ENCODE data around the gene ASTE1. TPM values are rescaled to one million over a fixed set of nuclear protein-coding genes. Genes with fewer than 3 reads are reported as not detected.

Gene ASTE1
- total RNA-seq, 1 donor from 2014 or later, result 4.0 TPM

GRCh38 chr3:130991126-130991525 lies 35.5 kb downstream of the ASTE1 start:
- no peak for DNase-seq
- Histone ChIP-seq H3K9me3 (replicated peaks) (no peaks in the 10 kb centered on the region), H3K4me1 (no peaks in the 10 kb centered on the region), H3K27me3 (ENCODE audit: low read depth) (no peaks in the 10 kb centered on the region), H3K4me3 (no peak overlapping the region), H3K27ac (replicated peaks) (no peak overlapping the region), H3K36me3 (peaks cover 41% of the 10 kb centered on the region)
- no peak for TF ChIP-seq CTCF (IDR thresholded peaks at IDR 0.05; ENCODE audit: borderline replicate concordance)
- intact Hi-C loops (cut with micrococcal nuclease), result no loop called here

GRCh38 chr3:130990282-130990681 lies 36.3 kb downstream of the ASTE1 start:
- H3K36me3 ChIP-seq, result peaks cover 34% of the 10 kb centered on the region
- no peak overlapping the region for H3K27ac ChIP-seq (replicated peaks)
- intact Hi-C loops (cut with micrococcal nuclease), result no loop called here
- no peaks in the 10 kb centered on the region for H3K9me3 ChIP-seq (replicated peaks)
- no peak for TF ChIP-seq CTCF (IDR thresholded peaks at IDR 0.05; ENCODE audit: borderline replicate concordance)
- DNase-seq, result no peak
- no peaks in the 10 kb centered on the region for H3K4me1 ChIP-seq
- H3K4me3 ChIP-seq, result no peak overlapping the region
- no peaks in the 10 kb centered on the region for H3K27me3 ChIP-seq (ENCODE audit: low read depth)

- Histone ChIP-seq H3K27ac (replicated peaks) (no peak overlapping the region), H3K4me3 (no peak overlapping the region), H3K27me3 (ENCODE audit: low read depth) (no peaks in the 10 kb centered on the region), H3K4me1 (peaks cover 9% of the 10 kb centered on the region), H3K9me3 (replicated peaks) (no peaks in the 10 kb centered on the region), H3K36me3 (peaks cover 35% of the 10 kb centered on the region)
- no peak for DNase-seq
- intact Hi-C loops (cut with micrococcal nuclease), result no loop called here
- no peak for TF ChIP-seq CTCF (IDR thresholded peaks at IDR 0.05; ENCODE audit: borderline replicate concordance)
These were observed 45.2 kb downstream of the ASTE1 start for GRCh38 chr3:130981469-130981868.

GRCh38 chr3:130979117-130979516 lies 47.5 kb downstream of the ASTE1 start:
- Histone ChIP-seq H3K4me3 (no peak overlapping the region), H3K27me3 (ENCODE audit: low read depth) (no peaks in the 10 kb centered on the region), H3K4me1 (peaks cover 16% of the 10 kb centered on the region), H3K9me3 (replicated peaks) (no peaks in the 10 kb centered on the region), H3K36me3 (peaks cover 44% of the 10 kb centered on the region), H3K27ac (replicated peaks) (no peak overlapping the region)
- no peak for TF ChIP-seq CTCF (IDR thresholded peaks at IDR 0.05; ENCODE audit: borderline replicate concordance)
- DNase-seq, result no peak
- intact Hi-C loops (cut with micrococcal nuclease), result no loop called here

- no peak for TF ChIP-seq CTCF (IDR thresholded peaks at IDR 0.05; ENCODE audit: borderline replicate concordance)
- peaks cover 16% of the 10 kb centered on the region for H3K4me1 ChIP-seq
- intact Hi-C loops (cut with micrococcal nuclease), result no loop called here
- no peak for DNase-seq
- peaks cover 50% of the 10 kb centered on the region for H3K36me3 ChIP-seq
- H3K27ac ChIP-seq (replicated peaks), result peak overlapping the region; percentile 16
- H3K9me3 ChIP-seq (replicated peaks), result no peaks in the 10 kb centered on the region
- no peaks in the 10 kb centered on the region for H3K27me3 ChIP-seq (ENCODE audit: low read depth)
- no peak overlapping the region for H3K4me3 ChIP-seq
These were observed 49.9 kb downstream of the ASTE1 start for GRCh38 chr3:130976706-130977105.

GRCh38 chr3:130975251-130975650 lies 51.4 kb downstream of the ASTE1 start:
- H3K4me1 ChIP-seq, result peaks cover 16% of the 10 kb centered on the region
- no peaks in the 10 kb centered on the region for H3K27me3 ChIP-seq (ENCODE audit: low read depth)
- H3K4me3 ChIP-seq, result no peak overlapping the region
- no peak for DNase-seq
- no peak for TF ChIP-seq CTCF (IDR thresholded peaks at IDR 0.05; ENCODE audit: borderline replicate concordance)
- peaks cover 51% of the 10 kb centered on the region for H3K36me3 ChIP-seq
- H3K9me3 ChIP-seq (replicated peaks), result no peaks in the 10 kb centered on the region
- intact Hi-C loops (cut with micrococcal nuclease), result no loop called here
- H3K27ac ChIP-seq (replicated peaks), result no peak overlapping the region

All from left ventricle myocardium inferior (tissue), 1 donor.